Upper lobe of left lung (tissue), 4 donors: ENCODE results near the gene DYSF.

Experiments
- CTCF ChIP-seq, 6 experiments: fragments of 450-650 bp in 4 of 6; fragments of 200-600 bp in 2 of 6; sonication (generic) in 2 of 6; IDR thresholded peaks; one replicate each; pipeline ENCODE4 v1.5.1; 2016 to 2019; ENCODE audit warnings: antibody characterized with exemption in 6 of 6
- POLR2A ChIP-seq, 4 donors: fragments of 450-650 bp; IDR thresholded peaks; one replicate each; pipeline ENCODE4 v1.5.1; 2016 to 2017; ENCODE audit warnings: antibody characterized with exemption in 4 of 4, mild to moderate bottlenecking in 2 of 4

- no peak for TF ChIP-seq CTCF (IDR thresholded peaks at IDR 0.05)
- TF ChIP-seq POLR2A (IDR thresholded peaks at IDR 0.05) = no peak
These were observed 154.0 kb downstream of the DYSF start for GRCh38 chr2:71607151-71607889.
